Measurements from ENCODE around the gene PPP1R37.

DNA sequence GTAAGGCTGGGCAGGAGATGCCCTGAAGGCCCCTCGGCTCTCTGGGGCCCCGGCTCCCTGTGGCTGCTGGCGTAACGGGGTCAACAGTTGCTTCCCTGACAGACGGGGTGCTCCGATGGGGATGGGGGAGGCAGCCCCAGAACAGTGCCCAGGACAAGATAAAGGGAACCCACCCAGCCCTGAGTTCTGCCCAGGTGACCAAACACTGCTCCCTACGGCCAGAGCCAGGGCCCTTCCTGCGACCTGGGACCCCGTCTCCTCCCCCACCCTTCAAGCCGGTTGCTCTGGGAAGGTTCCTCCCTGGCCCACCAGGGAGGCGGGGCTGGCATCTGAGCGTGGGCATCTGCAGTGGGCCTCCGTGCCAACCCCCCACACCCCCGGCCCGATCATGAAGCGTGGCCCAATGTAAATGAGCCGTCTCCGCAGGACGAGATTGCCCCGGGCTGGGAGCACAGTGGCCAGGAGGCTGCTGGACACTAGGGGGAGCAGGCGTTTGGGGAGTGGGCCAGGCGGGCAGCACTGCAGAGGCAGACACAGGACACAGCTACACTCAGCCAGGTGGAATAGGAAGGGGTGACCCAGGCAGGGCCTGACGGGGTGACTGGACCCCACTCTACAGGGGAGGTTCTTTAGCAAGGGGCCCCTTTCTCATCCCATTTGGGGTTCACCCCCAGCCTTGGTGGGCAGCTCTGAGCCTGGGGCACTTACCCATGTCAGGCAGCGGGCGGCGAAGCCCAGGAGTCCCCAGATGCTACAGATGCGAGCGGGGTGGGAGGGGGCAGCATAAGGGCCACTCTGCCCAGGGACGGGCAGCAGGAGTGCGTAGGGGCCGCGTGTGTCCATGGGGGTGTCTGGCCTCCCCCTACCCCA is 69.0 kb downstream of the PPP1R37 start:
- TF ChIP-seq, protein P1, sequence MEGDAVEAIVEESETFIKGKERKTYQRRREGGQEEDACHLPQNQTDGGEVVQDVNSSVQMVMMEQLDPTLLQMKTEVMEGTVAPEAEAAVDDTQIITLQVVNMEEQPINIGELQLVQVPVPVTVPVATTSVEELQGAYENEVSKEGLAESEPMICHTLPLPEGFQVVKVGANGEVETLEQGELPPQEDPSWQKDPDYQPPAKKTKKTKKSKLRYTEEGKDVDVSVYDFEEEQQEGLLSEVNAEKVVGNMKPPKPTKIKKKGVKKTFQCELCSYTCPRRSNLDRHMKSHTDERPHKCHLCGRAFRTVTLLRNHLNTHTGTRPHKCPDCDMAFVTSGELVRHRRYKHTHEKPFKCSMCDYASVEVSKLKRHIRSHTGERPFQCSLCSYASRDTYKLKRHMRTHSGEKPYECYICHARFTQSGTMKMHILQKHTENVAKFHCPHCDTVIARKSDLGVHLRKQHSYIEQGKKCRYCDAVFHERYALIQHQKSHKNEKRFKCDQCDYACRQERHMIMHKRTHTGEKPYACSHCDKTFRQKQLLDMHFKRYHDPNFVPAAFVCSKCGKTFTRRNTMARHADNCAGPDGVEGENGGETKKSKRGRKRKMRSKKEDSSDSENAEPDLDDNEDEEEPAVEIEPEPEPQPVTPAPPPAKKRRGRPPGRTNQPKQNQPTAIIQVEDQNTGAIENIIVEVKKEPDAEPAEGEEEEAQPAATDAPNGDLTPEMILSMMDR (IDR thresholded peaks at IDR 0.05): peak in 2 of 5 experiments; percentile 22 to 23
- TF ChIP-seq EP300 (IDR thresholded peaks at IDR 0.05) (no peak), POLR2A (IDR thresholded peaks at IDR 0.05) (no peak)

All from tibial nerve (tissue), 4 donors.